ENCODE results near the gene DISP3.
A peak's percentile ranks its signal among the peaks of the same experiment; 100 is the strongest.

The DISP3 gene

GRCh38 chr1:11479375-11479979 is 522 bp downstream of the DISP3 start:
- Histone ChIP-seq H3K4me3 (peak overlapping the region; percentile 64 to 79 (median 70)), H3K9me3 (replicated peaks in 1 of 11) (no peaks in the 10 kb centered on the region), H3K9ac (peak overlapping the region; percentile 89 to 100 (median 98)), H3K4me2 (peak overlapping the region; percentile 82 to 100 (median 97)), H4K20me1 (peaks cover 0 to 49% (median 12%) of the 10 kb centered on the region in 11 experiments; a peak in 11 of 22 replicates), H3K4me1 (peaks cover 0 to 31% (median 21%) of the 10 kb centered on the region in 10 experiments; a peak in 19 of 20 replicates), H3K27ac (peak overlapping the region in 10 of 11 experiments; percentile 92 to 100 (median 98); a peak in 20 of 22 replicates), H3K36me3 (no peaks in the 10 kb centered on the region), H3K27me3 (peaks cover 4 to 52% (median 22%) of the 10 kb centered on the region in 11 experiments; a peak in 16 of 22 replicates)
- no peak for TF ChIP-seq Cebpa-rat (IDR thresholded peaks at IDR 0.05)

DNA sequence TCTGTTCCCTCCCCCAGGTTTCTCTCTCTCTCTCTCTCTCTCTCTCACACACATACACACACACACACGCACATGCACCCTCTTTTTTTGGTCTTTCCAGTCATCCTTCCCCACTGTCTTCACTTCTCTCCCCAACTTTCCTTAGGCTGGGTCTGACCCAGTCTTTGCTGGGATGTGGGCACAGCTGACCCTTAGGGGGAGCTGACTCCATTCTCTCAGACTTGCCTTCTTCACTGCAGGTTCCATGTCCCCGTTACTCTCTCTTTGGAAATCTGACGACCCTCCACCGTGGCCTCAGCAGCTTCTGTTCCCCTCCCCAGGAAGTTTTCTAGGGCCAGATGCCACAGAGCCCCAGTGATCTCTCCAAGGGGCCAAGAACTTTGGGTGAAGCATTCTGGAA is 2.1 kb downstream of the DISP3 start:
- Histone ChIP-seq H3K9me3 (replicated peaks in 1 of 11) (no peaks in the 10 kb centered on the region), H3K36me3 (no peaks in the 10 kb centered on the region), H3K27ac (no peak overlapping the region), H3K9ac (no peak overlapping the region), H3K4me2 (0 out of 22 replicates have a peak overlapping the region, but pooled peaks of 1 of the 11 experiments have one; percentile 10), H4K20me1 (peaks cover 0 to 65% (median 19%) of the 10 kb centered on the region in 11 experiments; a peak in 12 of 22 replicates), H3K4me1 (peaks cover under 1 to 46% (median 33%) of the 10 kb centered on the region in 10 experiments; a peak in 19 of 20 replicates), H3K27me3 (peaks cover 4 to 52% (median 22%) of the 10 kb centered on the region in 11 experiments; a peak in 16 of 22 replicates), H3K4me3 (no peak overlapping the region)
- no peak for TF ChIP-seq Cebpa-rat (IDR thresholded peaks at IDR 0.05)

DNA sequence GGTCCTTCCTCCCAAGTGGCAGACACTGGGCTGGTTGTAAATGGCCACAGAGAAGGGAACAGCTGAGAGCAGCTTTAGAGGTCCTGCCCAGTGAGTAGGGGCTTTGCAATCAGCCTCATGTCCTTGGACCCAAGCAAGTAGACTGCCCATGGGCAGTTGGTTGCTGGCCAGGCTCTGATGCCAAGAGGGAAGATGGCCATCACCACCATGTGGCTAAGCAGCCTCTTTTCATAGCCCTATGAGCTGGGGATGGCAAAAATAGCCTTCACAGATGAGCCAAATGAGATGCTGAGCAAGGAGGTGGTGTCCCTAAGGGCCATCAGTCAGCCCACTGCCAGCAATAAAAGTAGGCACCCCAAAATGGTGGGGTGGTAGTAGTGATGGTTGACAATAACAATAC is 3.2 kb downstream of the DISP3 start:
- TF ChIP-seq Cebpa-rat (IDR thresholded peaks at IDR 0.05): no peak
- no peak overlapping the region for H3K9ac ChIP-seq
- no peak overlapping the region for H3K4me3 ChIP-seq
- H4K20me1 ChIP-seq: peaks cover 0 to 77% (median 19%) of the 10 kb centered on the region in 11 experiments; a peak in 14 of 22 replicates
- peaks cover 4 to 43% (median 18%) of the 10 kb centered on the region in 11 experiments; a peak in 14 of 22 replicates for H3K27me3 ChIP-seq
- no peaks in the 10 kb centered on the region for H3K36me3 ChIP-seq
- H3K9me3 ChIP-seq (replicated peaks in 1 of 11): no peaks in the 10 kb centered on the region
- no peak overlapping the region for H3K4me2 ChIP-seq
- peaks cover 7 to 48% (median 33%) of the 10 kb centered on the region in 10 experiments; a peak in 19 of 20 replicates for H3K4me1 ChIP-seq
- H3K27ac ChIP-seq: no peak overlapping the region

GRCh38 chr1:11482701-11483479 is 3.9 kb downstream of the DISP3 start:
- Histone ChIP-seq H3K27me3 (peaks cover 3 to 36% (median 11%) of the 10 kb centered on the region in 11 experiments; a peak in 14 of 22 replicates), H3K9ac (no peak overlapping the region), H3K4me3 (no peak overlapping the region), H3K36me3 (no peaks in the 10 kb centered on the region), H3K27ac (no peak overlapping the region), H4K20me1 (peaks cover 0 to 84% (median 19%) of the 10 kb centered on the region in 11 experiments; a peak in 14 of 22 replicates), H3K4me2 (no peak overlapping the region), H3K9me3 (replicated peaks in 1 of 11) (no peaks in the 10 kb centered on the region), H3K4me1 (peaks cover 7 to 48% (median 33%) of the 10 kb centered on the region in 10 experiments; a peak in 19 of 20 replicates)
- no peak for TF ChIP-seq Cebpa-rat (IDR thresholded peaks at IDR 0.05)

DNA sequence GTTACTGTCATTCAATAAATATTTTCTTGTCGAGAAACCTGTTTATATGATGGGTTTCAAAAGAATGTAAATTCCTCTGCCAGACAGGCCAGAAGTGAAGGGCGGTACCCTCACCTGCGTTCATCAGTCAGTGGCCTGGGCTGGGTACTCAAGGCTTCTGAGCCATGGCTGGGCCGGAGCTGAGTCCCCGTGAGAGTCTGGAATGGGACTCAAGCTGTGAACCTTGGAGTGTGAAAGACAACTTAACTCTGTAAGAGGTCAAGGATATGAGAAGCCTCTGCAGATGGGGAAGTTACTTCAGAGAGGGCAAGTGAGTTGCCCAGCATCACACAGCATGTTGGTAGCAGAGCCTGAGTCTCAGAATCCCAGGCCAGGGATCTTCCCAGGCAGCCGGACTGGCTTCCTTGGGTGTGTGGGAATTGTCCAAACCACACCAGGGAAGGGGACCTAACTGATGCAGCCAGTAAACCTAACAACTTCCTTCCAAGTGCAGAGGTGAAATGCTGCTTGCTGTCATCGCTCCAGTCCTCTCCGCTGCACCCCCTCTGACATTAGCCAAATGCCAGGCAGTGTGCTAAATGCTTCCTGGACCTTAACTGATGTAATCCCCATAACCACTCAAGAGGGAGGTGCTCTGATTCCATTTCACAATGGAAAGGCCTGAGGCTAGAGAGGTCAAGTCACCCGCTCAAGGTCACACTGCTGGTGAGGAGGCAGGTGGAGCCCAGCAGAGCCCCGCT is 4.8 kb downstream of the DISP3 start:
- Histone ChIP-seq H3K4me2 (peak overlapping the region in 8 of 11 experiments; percentile 29 to 70 (median 56); a peak in 13 of 22 replicates), H4K20me1 (peaks cover 0 to 89% (median 23%) of the 10 kb centered on the region in 11 experiments; a peak in 14 of 22 replicates), H3K4me3 (no peak overlapping the region), H3K4me1 (peaks cover 7 to 42% (median 30%) of the 10 kb centered on the region in 10 experiments; a peak in 19 of 20 replicates), H3K36me3 (no peaks in the 10 kb centered on the region), H3K9me3 (replicated peaks in 1 of 11) (no peaks in the 10 kb centered on the region), H3K27me3 (peaks cover 0 to 31% (median 10%) of the 10 kb centered on the region in 11 experiments; a peak in 11 of 22 replicates), H3K27ac (no peak overlapping the region), H3K9ac (no peak overlapping the region)
- no peak for TF ChIP-seq Cebpa-rat (IDR thresholded peaks at IDR 0.05)

- Histone ChIP-seq H4K20me1 (peaks cover 0 to 88% (median 23%) of the 10 kb centered on the region in 11 experiments; a peak in 14 of 22 replicates), H3K9me3 (replicated peaks in 1 of 11) (no peaks in the 10 kb centered on the region), H3K27me3 (peaks cover 0 to 31% (median 9%) of the 10 kb centered on the region in 11 experiments; a peak in 11 of 22 replicates), H3K9ac (no peak overlapping the region), H3K4me3 (no peak overlapping the region), H3K4me2 (peak overlapping the region in 8 of 11 experiments; percentile 29 to 70 (median 56); a peak in 14 of 22 replicates), H3K36me3 (no peaks in the 10 kb centered on the region), H3K27ac (no peak overlapping the region), H3K4me1 (peaks cover 7 to 41% (median 28%) of the 10 kb centered on the region in 10 experiments; a peak in 19 of 20 replicates)
- no peak for TF ChIP-seq Cebpa-rat (IDR thresholded peaks at IDR 0.05)
Observed at GRCh38 chr1:11484321-11484655, 5.3 kb downstream of the DISP3 start.

DNA sequence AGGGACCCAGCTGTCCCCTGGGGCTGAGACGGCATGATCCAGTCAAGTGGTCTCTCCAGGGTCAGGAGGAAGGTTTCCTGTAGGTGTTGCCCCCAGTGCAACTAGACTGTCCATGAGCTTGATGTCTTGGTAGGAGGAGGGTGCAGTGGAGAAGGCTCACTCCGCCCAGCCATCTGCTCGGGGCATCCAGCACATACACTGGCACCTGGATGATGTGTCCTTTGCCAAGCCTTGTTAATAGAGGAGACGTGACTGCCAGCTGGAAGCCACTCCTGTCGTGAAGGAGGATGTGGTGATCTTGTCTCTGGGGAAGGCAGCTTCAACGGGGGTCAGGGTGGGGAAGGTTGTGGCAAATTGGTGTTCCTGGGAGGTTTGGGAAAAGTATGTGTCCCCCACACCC is 6.2 kb downstream of the DISP3 start:
- Histone ChIP-seq H3K27me3 (peaks cover 0 to 22% (median 5%) of the 10 kb centered on the region in 11 experiments; a peak in 10 of 22 replicates), H3K9ac (no peak overlapping the region), H3K4me2 (peak overlapping the region in 9 of 11 experiments; percentile 23 to 70 (median 51); a peak in 16 of 22 replicates), H4K20me1 (peaks cover 0 to 83% (median 23%) of the 10 kb centered on the region in 11 experiments; a peak in 14 of 22 replicates), H3K4me3 (no peak overlapping the region), H3K9me3 (replicated peaks in 1 of 11) (no peaks in the 10 kb centered on the region), H3K27ac (no peak overlapping the region), H3K36me3 (no peaks in the 10 kb centered on the region), H3K4me1 (peaks cover 6 to 32% (median 22%) of the 10 kb centered on the region in 10 experiments; a peak in 19 of 20 replicates)
- no peak for TF ChIP-seq Cebpa-rat (IDR thresholded peaks at IDR 0.05)

All from BLaER1 treated with 17β-estradiol and CSF1 and Interleukin-3, amounts not matched to agents 10 nM and 100 nM (cell line).